Measurements from ENCODE around the gene CHEK2. TPM values are rescaled to one million over a fixed set of nuclear protein-coding genes. Genes with fewer than 3 reads are reported as not detected.

Gene CHEK2
- total RNA-seq (2013; cell fraction: nucleolus; rRNA removed) = 59.0 and 64.3 TPM in 2 replicates
- total RNA-seq (2014; rRNA removed) (17.8 and 20.7 TPM in 2 replicates), total RNA-seq (2014; rRNA removed; fragmentation: Illumina TruSeq; extraction: Trizol) (22.9 and 25.6 TPM in 2 replicates), total RNA-seq (2021) (18.4 and 29.9 TPM in 2 replicates), polyA plus RNA-seq (2011; rRNA removed) (59.7 and 61.5 TPM in 2 replicates), polyA plus RNA-seq (2014; fragmentation: Illumina TruSeq; extraction: Trizol) (27.7 and 36.9 TPM in 2 replicates), polyA plus RNA-seq (2014; fragmentation: Nextera tagmentation; extraction: Ambion mirVana) (10 to 100 TPM; 31.1 to 31.4 TPM), polyA plus RNA-seq (2014; rRNA removed) (21.3 and 22.5 TPM in 2 replicates), polyA plus RNA-seq (2016; fragmentation: Nextera tagmentation; extraction: Ambion mirVana) (10 to 100 TPM; 15.7 to 18.5 TPM), polyA minus RNA-seq (2011; rRNA and poly(A)+ RNA removed) (28.1 and 40.4 TPM in 2 replicates), Bru-seq, nascent RNA (percentile 61 among the genes with signal in this experiment), BruChase-seq, experiment 1, labeled RNA remaining after a 6-hour chase (percentile 67 among the genes with signal in this experiment), BruChase-seq, experiment 2, labeled RNA remaining after a 2-hour chase (percentile 65 among the genes with signal in this experiment)
- 20.8 TPM for polyA plus RNA-seq (2011; ENCODE audit: low read depth)
- polyA plus RNA-seq (2011; cell fraction: cytosol; rRNA removed) = 43.5 and 70.8 TPM in 2 replicates
- polyA plus RNA-seq (2011; cell fraction: nucleus; rRNA removed) = 39.7 and 41.2 TPM in 2 replicates
- polyA plus RNA-seq (2012) = 14.3 and 19.4 TPM in 2 replicates
- polyA minus RNA-seq (2011; cell fraction: cytosol; rRNA and poly(A)+ RNA removed) = 19.4 and 26.2 TPM in 2 replicates
- 17.9 and 36.3 TPM in 2 replicates for polyA minus RNA-seq (2011; cell fraction: nucleus; rRNA and poly(A)+ RNA removed)
- long read RNA-seq, experiment 1, transcript CHEK2-204 (16 exons, 1,971 nt) = minor isoform, 5 of 32 reads
- long read RNA-seq, experiment 1, transcript CHEK2-208 (15 exons, 1,844 nt) = major isoform, 14 of 32 reads
- long read RNA-seq, experiment 1, partial matches to known transcripts = 2 of 32 reads
- long read RNA-seq, experiment 1, other reads (novel, unspliced or antisense) = 7 of 32 reads
- long read RNA-seq, experiment 2, transcript CHEK2-202 (14 exons, 1,771 nt) = minor isoform, 17 of 196 reads
- long read RNA-seq, experiment 2, transcript CHEK2-204 (16 exons, 1,971 nt) = minor isoform, 13 of 196 reads
- long read RNA-seq, experiment 2, transcript CHEK2-208 (15 exons, 1,844 nt) = major isoform, 93 of 196 reads
- long read RNA-seq, experiment 2, partial matches to known transcripts = 20 of 196 reads
- long read RNA-seq, experiment 2, other reads (novel, unspliced or antisense) = 50 of 196 reads

GRCh38 chr22:28741785-28742561 is at the start of gene CHEK2, which contains the start of gene HSCB:
CHEK2 (minus strand) TSS chr22:28741820; CDS start chr22:28734721, 7,099 bp downstream.
HSCB (plus strand) TSS chr22:28742039; CDS start chr22:28742096, 57 bp downstream.
- H3K9ac ChIP-seq (ENCODE audit: control insufficient read depth, insufficient read depth, low read length) = peak within 1 kb of the TSS; percentile 84
- H3K36me3 ChIP-seq (ENCODE audit: control insufficient read depth in 2 of 2, insufficient read depth in 2 of 2, low read length in 1 of 2) = peaks cover 2 to 10% of the 10 kb centered on the region in 2 experiments
- SMC1A ChIA-PET (ENCODE audit: uncharacterized antibody, unreplicated experiment) = interaction anchor here (0.7 to 2.5 kb wide), 9 partner anchors 10 to 86 kb away, joined by 3 to 9 read pairs (median 4); no protein-coding TSS in a partner anchor
- peak within 1 kb of the TSS; percentile 69 for H3K4me3 ChIP-seq
- H3K4me2 ChIP-seq (ENCODE audit: control insufficient read depth, insufficient read depth) = peak within 1 kb of the TSS; percentile 95
- H3K27ac ChIP-seq (ENCODE audit: control insufficient read depth, insufficient read depth) = peak within 1 kb of the TSS; percentile 82
- POLR2A ChIA-PET = interaction anchor here (1.2 to 1.8 kb wide), 3 partner anchors 30 to 59 kb away, joined by 3 to 7 read pairs (median 6); partner anchors contain the start of genes CCDC117 and XBP1
- CTCF ChIA-PET = interaction anchor here (1.2 to 1.4 kb wide), 2 partner anchors 49 to 87 kb away, joined by 5 read pairs; no protein-coding TSS in a partner anchor
- DNase-seq (ENCODE audit: low read depth, low spot score) (peak; percentile 96), ATAC-seq (peak; percentile 95), FAIRE-seq (peak; percentile 96)
- RAD21 ChIA-PET (ENCODE audit: unreplicated experiment) = interaction anchor here (0.9 to 1.3 kb wide), 2 partner anchors 77 to 175 kb away, joined by 3 read pairs; no protein-coding TSS in a partner anchor
- no TSS peak for BruUV-seq (replicated peaks)
- no peaks in the 10 kb centered on the region for H3K9me3 ChIP-seq (replicated peaks; ENCODE audit: control insufficient read depth, insufficient read depth, low read length)
- no peaks in the 10 kb centered on the region for H4K20me1 ChIP-seq (ENCODE audit: control insufficient read depth, insufficient read depth)
- intact Hi-C loops (cut with micrococcal nuclease; ENCODE audit: unreplicated experiment) (loop anchor here (2.0 to 5.0 kb wide), 2 partner anchors 31 to 50 kb away; partner anchors contain the start of gene CCDC117), in situ Hi-C loops (cut with MboI) (no loop called here)
- H3K4me1 ChIP-seq (ENCODE audit: control insufficient read depth, insufficient read depth, low read length) = peaks cover 7% of the 10 kb centered on the region
- H2AFZ ChIP-seq (ENCODE audit: control insufficient read depth, low read depth, low read length) = peak within 1 kb of the TSS; percentile 78
- H3K79me2 ChIP-seq (ENCODE audit: control insufficient read depth, insufficient read depth, low read length) = peaks cover 20% of the 10 kb centered on the region
- no peaks in the 10 kb centered on the region for H3K27me3 ChIP-seq (replicated peaks in 1 of 2; ENCODE audit: control insufficient read depth in 2 of 2, insufficient read depth in 2 of 2, low read length in 1 of 2)
- WGBS (ENCODE audit: insufficient coverage, insufficient replicate concordance, low lambda C conversion rate, missing lambda C conversion rate) = 1% methylated on average over 54 of the region's 54 CpGs
- TF ChIP-seq NFYA (IDR thresholded peaks at IDR 0.05; ENCODE audit: borderline replicate concordance, low read depth, low read length) = 0 out of 2 replicates have a peak, but pooled peaks have one; percentile 22
- no peak for TF ChIP-seq NR2F1 (conservative IDR thresholded peaks at IDR 0.05)
- TF ChIP-seq NBN (IDR thresholded peaks at IDR 0.05) = no peak; the same call in none of the 2 replicates
- TF ChIP-seq SPI1 (IDR thresholded peaks at IDR 0.05; ENCODE audit: borderline replicate concordance, insufficient read depth, low read depth, low read length) = peak; percentile 36; the same call in 1 of the 2 replicates
- TF ChIP-seq, protein P1, sequence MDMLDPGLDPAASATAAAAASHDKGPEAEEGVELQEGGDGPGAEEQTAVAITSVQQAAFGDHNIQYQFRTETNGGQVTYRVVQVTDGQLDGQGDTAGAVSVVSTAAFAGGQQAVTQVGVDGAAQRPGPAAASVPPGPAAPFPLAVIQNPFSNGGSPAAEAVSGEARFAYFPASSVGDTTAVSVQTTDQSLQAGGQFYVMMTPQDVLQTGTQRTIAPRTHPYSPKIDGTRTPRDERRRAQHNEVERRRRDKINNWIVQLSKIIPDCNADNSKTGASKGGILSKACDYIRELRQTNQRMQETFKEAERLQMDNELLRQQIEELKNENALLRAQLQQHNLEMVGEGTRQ (IDR thresholded peaks at IDR 0.05; ENCODE audit: borderline replicate concordance, low read depth, low read length) = peak; percentile 45
- TF ChIP-seq, protein P2, sequence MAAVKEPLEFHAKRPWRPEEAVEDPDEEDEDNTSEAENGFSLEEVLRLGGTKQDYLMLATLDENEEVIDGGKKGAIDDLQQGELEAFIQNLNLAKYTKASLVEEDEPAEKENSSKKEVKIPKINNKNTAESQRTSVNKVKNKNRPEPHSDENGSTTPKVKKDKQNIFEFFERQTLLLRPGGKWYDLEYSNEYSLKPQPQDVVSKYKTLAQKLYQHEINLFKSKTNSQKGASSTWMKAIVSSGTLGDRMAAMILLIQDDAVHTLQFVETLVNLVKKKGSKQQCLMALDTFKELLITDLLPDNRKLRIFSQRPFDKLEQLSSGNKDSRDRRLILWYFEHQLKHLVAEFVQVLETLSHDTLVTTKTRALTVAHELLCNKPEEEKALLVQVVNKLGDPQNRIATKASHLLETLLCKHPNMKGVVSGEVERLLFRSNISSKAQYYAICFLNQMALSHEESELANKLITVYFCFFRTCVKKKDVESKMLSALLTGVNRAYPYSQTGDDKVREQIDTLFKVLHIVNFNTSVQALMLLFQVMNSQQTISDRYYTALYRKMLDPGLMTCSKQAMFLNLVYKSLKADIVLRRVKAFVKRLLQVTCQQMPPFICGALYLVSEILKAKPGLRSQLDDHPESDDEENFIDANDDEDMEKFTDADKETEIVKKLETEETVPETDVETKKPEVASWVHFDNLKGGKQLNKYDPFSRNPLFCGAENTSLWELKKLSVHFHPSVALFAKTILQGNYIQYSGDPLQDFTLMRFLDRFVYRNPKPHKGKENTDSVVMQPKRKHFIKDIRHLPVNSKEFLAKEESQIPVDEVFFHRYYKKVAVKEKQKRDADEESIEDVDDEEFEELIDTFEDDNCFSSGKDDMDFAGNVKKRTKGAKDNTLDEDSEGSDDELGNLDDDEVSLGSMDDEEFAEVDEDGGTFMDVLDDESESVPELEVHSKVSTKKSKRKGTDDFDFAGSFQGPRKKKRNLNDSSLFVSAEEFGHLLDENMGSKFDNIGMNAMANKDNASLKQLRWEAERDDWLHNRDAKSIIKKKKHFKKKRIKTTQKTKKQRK (IDR thresholded peaks at IDR 0.05; ENCODE audit: low read depth, low read length) = peak; percentile 46; the same call in 1 of the 2 replicates
- TF ChIP-seq ZNF622 (IDR thresholded peaks at IDR 0.05) = no peak
- TF ChIP-seq CREB1 (IDR thresholded peaks at IDR 0.05; ENCODE audit: low read depth) = peak; percentile 92
- TF ChIP-seq, protein P3, sequence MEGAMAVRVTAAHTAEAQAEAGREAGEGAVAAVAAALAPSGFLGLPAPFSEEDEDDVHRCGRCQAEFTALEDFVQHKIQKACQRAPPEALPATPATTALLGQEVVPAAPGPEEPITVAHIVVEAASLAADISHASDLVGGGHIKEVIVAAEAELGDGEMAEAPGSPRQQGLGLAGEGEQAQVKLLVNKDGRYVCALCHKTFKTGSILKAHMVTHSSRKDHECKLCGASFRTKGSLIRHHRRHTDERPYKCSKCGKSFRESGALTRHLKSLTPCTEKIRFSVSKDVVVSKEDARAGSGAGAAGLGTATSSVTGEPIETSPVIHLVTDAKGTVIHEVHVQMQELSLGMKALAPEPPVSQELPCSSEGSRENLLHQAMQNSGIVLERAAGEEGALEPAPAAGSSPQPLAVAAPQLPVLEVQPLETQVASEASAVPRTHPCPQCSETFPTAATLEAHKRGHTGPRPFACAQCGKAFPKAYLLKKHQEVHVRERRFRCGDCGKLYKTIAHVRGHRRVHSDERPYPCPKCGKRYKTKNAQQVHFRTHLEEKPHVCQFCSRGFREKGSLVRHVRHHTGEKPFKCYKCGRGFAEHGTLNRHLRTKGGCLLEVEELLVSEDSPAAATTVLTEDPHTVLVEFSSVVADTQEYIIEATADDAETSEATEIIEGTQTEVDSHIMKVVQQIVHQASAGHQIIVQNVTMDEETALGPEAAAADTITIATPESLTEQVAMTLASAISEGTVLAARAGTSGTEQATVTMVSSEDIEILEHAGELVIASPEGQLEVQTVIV (IDR thresholded peaks at IDR 0.05; ENCODE audit: borderline replicate concordance, partially characterized antibody) = peak; percentile 54

Measured in GM12878 (cell line).